ENCODE measurements around the gene SPDEF. TPM values are rescaled to one million over a fixed set of nuclear protein-coding genes. Genes with fewer than 3 reads are reported as not detected.

Gene SPDEF
- total and polyA plus RNA-seq, 7 donors: 0.71 to 101 (median 67.4) TPM; not detected in 3

- WGBS, 2 donors: 70 to 85% methylated on average over 9 of the region's 9 CpGs
These were observed 364 bp upstream of the SPDEF start for GRCh38 chr6:34556493-34556892.

DNA sequence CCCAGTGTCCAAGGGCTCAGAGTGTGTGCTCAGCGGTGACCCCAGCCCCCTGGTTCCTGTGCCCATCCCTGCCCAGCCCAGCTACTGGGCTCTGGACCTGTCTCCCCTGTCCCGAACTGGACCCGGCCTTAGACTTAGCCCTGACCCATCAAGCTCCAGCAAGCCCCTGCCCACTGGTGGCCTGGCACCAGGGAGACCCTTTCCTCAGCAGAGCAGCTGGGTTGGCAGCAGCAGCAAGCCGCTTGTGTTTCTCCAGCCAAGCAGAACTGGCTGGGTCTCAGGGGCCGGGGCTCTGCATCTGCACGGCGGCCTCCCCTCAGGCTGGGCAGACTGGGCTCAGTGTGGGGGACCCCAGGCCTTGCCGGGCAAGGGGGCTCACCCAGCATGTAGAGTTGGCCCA is 801 bp downstream of the SPDEF start:
- intact Hi-C loops (cut with DNase I): no loop called here
- Histone ChIP-seq H3K9me3 (peaks cover 0 to 6% (median 3%) of the 10 kb centered on the region in 4 donors), H3K36me3 (no peaks in the 10 kb centered on the region), H3K27me3 (no peaks in the 10 kb centered on the region), H3K27ac (no peak overlapping the region), H3K4me1 (no peaks in the 10 kb centered on the region), H3K4me3 (no peak overlapping the region)
- WGBS, 2 donors: 82 to 87% methylated on average over 8 of the region's 8 CpGs
- TF ChIP-seq EP300 (IDR thresholded peaks at IDR 0.05): no peak
- no peak for TF ChIP-seq CTCF (IDR thresholded peaks at IDR 0.05)
- TF ChIP-seq POLR2A (IDR thresholded peaks at IDR 0.05): no peak
- TF ChIP-seq POLR2AphosphoS5 (IDR thresholded peaks at IDR 0.05): no peak
- no peak for DNase-seq

More at GRCh38 chr6:34556493-34556892, 364 bp upstream of the SPDEF start:
- Histone ChIP-seq H3K36me3 (no peaks in the 10 kb centered on the region), H3K27me3 (no peaks in the 10 kb centered on the region), H3K27ac (no peak overlapping the region), H3K9me3 (peaks cover 0 to 6% (median 3%) of the 10 kb centered on the region in 4 donors), H3K4me3 (no peak overlapping the region), H3K4me1 (no peaks in the 10 kb centered on the region)
- TF ChIP-seq CTCF (IDR thresholded peaks at IDR 0.05) (no peak), POLR2AphosphoS5 (IDR thresholded peaks at IDR 0.05) (no peak), POLR2A (IDR thresholded peaks at IDR 0.05) (no peak), EP300 (IDR thresholded peaks at IDR 0.05) (no peak)
- intact Hi-C loops (cut with DNase I): no loop called here
- no peak for DNase-seq

DNA sequence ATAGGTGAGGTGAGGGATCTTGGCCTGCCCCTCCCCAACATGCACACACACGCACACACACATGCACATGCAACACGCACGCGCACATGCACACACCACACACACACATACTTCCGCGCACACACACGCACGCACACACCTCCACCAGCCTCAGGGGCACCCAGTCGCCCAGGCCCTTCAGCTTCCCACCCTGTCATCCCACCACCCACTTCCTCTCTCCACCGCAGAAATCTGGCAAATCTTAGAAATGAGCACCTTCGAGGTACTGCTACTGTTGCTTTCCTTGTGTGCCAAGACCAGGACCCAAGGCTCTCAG is 1.2 kb downstream of the SPDEF start:
- Histone ChIP-seq H3K36me3 (no peaks in the 10 kb centered on the region), H3K27me3 (no peaks in the 10 kb centered on the region), H3K4me3 (no peak overlapping the region), H3K9me3 (peaks cover 0 to 6% (median 3%) of the 10 kb centered on the region in 4 donors), H3K27ac (no peak overlapping the region), H3K4me1 (no peaks in the 10 kb centered on the region)
- TF ChIP-seq POLR2A (IDR thresholded peaks at IDR 0.05) (no peak), CTCF (IDR thresholded peaks at IDR 0.05) (no peak), POLR2AphosphoS5 (IDR thresholded peaks at IDR 0.05) (no peak), EP300 (IDR thresholded peaks at IDR 0.05) (no peak)
- no peak for DNase-seq
- intact Hi-C loops (cut with DNase I): no loop called here
- WGBS, 2 donors: 65 to 87% methylated on average over 11 of the region's 11 CpGs

DNA sequence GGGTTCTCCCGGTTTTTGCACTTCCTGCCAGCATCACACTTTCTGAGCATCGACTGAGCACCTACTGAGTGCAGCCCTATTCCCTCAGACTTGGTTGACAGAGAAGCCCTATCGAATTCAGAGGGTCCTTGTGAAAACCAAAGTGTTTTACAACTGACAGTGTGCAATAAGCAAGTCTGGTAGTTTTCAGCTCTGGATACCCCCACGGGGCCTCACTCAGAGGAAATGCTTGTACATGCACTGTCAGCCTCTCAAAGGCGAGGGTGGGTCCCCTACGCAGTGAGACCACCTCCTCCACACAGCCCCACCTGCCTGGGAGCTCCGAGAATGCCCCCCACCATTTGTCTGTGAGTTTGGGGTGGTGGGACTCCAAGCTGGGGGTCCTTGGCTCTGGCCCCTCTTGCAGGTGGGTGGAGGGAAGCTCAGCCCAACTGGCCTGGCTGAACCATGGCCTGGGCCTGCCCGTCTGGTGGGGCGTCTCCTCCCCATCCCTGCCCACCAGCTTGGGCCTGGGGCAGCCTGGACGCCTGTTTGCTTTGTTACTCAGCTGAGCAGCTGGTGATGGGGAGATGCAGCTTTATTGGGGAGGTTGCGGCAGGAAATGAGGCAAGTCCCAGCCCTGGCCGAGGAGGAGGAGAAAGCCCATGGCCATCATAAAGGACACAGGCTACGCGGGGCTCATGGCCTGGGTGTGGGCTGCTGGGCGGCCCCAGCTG is 1.7 kb downstream of the SPDEF start:
- Histone ChIP-seq H3K36me3 (no peaks in the 10 kb centered on the region), H3K27me3 (no peaks in the 10 kb centered on the region), H3K4me3 (no peak overlapping the region), H3K4me1 (no peaks in the 10 kb centered on the region), H3K27ac (no peak overlapping the region), H3K9me3 (peaks cover 0 to 6% (median 3%) of the 10 kb centered on the region in 4 donors)
- no peak for TF ChIP-seq CTCF (IDR thresholded peaks at IDR 0.05)
- no peak for TF ChIP-seq POLR2A (IDR thresholded peaks at IDR 0.05)
- TF ChIP-seq POLR2AphosphoS5 (IDR thresholded peaks at IDR 0.05): no peak
- TF ChIP-seq EP300 (IDR thresholded peaks at IDR 0.05): no peak
- 41 to 46% methylated on average over 15 of the region's 15 CpGs for whole genome bisulfite sequencing, 2 donors
- intact Hi-C loops (cut with DNase I): no loop called here
- DNase-seq: no peak

DNA sequence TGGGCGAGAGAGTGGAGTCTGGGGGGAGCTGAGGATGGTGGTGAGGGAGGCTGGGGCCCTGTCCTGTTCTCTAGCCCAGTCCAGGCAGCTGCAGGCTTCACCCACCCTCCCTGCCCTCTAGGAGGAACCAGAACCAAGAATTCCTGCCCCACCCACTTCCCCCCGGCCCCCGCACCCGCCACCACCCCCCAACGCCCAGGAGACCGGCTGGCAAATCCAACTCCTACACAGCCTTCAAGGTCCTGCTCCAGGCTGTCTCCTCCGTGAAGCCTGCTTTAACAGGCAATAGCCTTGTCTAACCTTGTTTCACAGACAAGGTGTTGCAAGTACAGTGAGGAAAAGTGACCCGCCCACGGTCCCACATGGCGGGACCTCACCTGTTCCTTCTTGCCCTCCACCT is 2.4 kb downstream of the SPDEF start:
- Histone ChIP-seq H3K27me3 (no peaks in the 10 kb centered on the region), H3K4me1 (no peaks in the 10 kb centered on the region), H3K27ac (no peak overlapping the region), H3K9me3 (peaks cover 0 to 6% (median 3%) of the 10 kb centered on the region in 4 donors), H3K4me3 (no peak overlapping the region), H3K36me3 (no peaks in the 10 kb centered on the region)
- intact Hi-C loops (cut with DNase I): no loop called here
- no peak for DNase-seq
- TF ChIP-seq EP300 (IDR thresholded peaks at IDR 0.05): no peak
- no peak for TF ChIP-seq POLR2A (IDR thresholded peaks at IDR 0.05)
- no peak for TF ChIP-seq CTCF (IDR thresholded peaks at IDR 0.05)
- no peak for TF ChIP-seq POLR2AphosphoS5 (IDR thresholded peaks at IDR 0.05)
- 27 to 60% methylated on average over 10 of the region's 10 CpGs for WGBS, 2 donors

Data from sigmoid colon (tissue), 7 donors.